Epithelial cell of prostate (primary cell): ENCODE measurements around the gene B3GAT1.

Experiments
- DNase-seq: peaks from one replicate; pipeline ENCODE4 v3.0.0-alpha.2; 2011; ENCODE audit warnings: low read depth, low spot score
- H3K27ac ChIP-seq: fragments of 450-650 bp; 2 replicates; pipeline ENCODE4 v1.5.1; 2017; ENCODE audit warnings: mild to moderate bottlenecking

Gene B3GAT1

GRCh38 chr11:134362192-134362901 is 49.7 kb downstream of the B3GAT1 start:
- H3K27ac ChIP-seq, result no peak overlapping the region
- DNase-seq, result no peak

DNA sequence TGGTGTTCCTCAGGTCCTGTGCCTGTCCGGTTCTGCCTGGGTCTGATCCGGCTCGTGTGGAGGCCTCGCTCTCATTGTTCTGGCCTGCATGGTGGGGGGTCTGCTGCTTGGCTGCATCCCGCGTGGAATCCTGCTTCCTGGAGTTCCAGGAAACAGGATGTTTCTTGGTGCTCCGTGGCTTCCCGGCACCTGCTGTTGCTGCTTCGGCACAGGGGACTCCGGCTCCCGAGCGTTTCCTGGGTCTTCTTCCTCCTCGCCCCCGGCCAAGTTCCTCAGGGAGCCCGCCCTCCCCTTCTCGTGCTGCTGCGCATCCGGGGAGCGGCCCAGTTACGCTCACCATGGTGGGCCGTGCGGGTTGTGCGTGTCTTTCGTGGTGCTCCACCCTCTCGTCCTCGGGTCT is 50.4 kb downstream of the B3GAT1 start:
- no peak overlapping the region for H3K27ac ChIP-seq

GRCh38 chr11:134360050-134360835 is 51.8 kb downstream of the B3GAT1 start:
- peak; percentile 14 for DNase-seq

More for the DNA sequence above, 50.4 kb downstream of the B3GAT1 start:
- no peak for DNase-seq

DNA sequence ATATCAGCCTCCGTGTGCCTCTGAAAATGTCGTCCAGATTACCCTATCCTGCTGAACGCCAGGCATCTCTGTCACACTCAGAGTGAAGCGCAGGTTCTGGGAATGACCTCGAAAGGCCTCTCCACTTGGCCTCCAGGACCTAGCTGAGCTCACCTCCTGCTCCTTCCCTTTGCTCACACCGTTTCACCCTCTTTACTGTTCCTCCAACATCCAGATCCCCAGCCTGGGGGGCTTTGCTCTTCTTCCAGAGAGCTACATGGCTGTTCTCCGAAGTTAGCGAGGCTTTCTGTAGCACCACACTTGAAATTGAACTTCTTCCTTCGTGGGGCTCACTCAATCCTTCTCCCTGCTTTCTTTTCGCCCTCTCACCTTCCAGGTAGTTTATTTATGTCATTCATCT is 52.4 kb downstream of the B3GAT1 start:
- no peak for DNase-seq
- no peak overlapping the region for H3K27ac ChIP-seq

More at GRCh38 chr11:134360050-134360835, 51.8 kb downstream of the B3GAT1 start:
- no peak overlapping the region for H3K27ac ChIP-seq

DNA sequence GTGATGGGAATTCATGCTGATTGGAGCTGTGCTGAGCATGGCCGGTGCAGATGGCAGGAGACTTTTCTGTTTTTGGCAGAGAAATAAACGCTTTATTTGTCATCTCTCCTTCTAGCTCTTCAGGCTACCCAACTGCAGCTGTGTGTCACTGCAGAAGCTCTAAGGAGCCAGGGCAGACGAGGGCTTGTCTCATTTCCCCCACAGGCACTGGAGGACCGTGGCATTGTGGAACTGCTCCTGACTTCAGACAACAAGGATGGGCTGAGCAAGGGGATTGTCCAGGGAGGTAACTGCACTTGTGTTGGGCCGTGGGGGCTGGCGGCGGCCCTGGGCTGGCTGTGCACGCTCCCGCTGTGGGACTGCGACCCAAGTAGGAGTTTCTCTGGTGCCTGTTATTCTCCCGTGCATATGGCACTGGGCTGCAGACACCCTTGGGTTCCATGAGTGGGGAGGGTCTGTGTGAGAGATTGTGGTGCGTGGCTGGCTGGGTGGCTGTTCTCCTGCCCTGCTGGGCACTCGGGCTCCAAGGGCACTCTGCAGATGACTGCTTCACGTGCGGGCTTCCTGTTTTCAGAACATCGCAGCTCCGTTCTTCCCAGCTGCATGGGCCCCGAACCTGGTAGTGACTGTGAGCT is 53.1 kb downstream of the B3GAT1 start:
- DNase-seq, result no peak

GRCh38 chr11:134358165-134358855 is 53.7 kb downstream of the B3GAT1 start:
- H3K27ac ChIP-seq, result no peak overlapping the region
- no peak for DNase-seq

More for the DNA sequence above, 53.1 kb downstream of the B3GAT1 start:
- no peak overlapping the region for H3K27ac ChIP-seq

- no peak for DNase-seq
- no peak overlapping the region for H3K27ac ChIP-seq
Observed at GRCh38 chr11:134357545-134357839, 54.5 kb downstream of the B3GAT1 start.

- H3K27ac ChIP-seq, result no peak overlapping the region
- DNase-seq, result no peak
Observed at GRCh38 chr11:134356656-134357544, 55.1 kb downstream of the B3GAT1 start.

- DNase-seq, result peak; percentile 22
- no peak overlapping the region for H3K27ac ChIP-seq
Observed at GRCh38 chr11:134355656-134356055, 56.4 kb downstream of the B3GAT1 start.

GRCh38 chr11:134355136-134355535 is 56.9 kb downstream of the B3GAT1 start:
- H3K27ac ChIP-seq, result no peak overlapping the region
- no peak for DNase-seq

GRCh38 chr11:134352111-134352510 is 59.9 kb downstream of the B3GAT1 start:
- no peak for DNase-seq
- no peak overlapping the region for H3K27ac ChIP-seq

DNA sequence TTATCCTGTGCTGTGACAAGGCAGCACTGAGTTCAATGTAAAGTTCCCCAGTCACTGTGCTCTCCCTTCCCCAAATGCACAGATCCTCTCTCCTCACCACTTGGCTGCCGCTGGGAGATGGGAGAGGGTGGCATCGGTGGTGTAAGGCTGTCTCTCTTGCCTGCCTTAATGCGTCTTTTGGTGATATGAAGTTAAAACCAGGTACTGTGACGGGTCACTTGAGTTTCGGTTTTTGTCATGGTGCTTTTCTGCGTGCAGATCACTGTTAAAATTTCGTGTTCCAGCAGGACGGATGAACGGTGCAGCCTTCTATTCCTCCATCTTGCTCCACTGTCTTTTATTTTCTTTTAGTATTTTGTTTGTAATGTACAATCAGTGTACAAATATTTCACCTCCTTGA is 61.7 kb downstream of the B3GAT1 start:
- H3K27ac ChIP-seq, result no peak overlapping the region
- no peak for DNase-seq

GRCh38 chr11:134349802-134350355 is 62.2 kb downstream of the B3GAT1 start:
- DNase-seq, result no peak
- H3K27ac ChIP-seq, result no peak overlapping the region

- DNase-seq, result no peak
- H3K27ac ChIP-seq, result no peak overlapping the region
Observed at GRCh38 chr11:134349109-134349801, 62.8 kb downstream of the B3GAT1 start.

- DNase-seq, result no peak
- H3K27ac ChIP-seq, result no peak overlapping the region
Observed at GRCh38 chr11:134347441-134347840, 64.6 kb downstream of the B3GAT1 start.

- no peak for DNase-seq
Observed at GRCh38 chr11:134346976-134347350, 65.1 kb downstream of the B3GAT1 start.

DNA sequence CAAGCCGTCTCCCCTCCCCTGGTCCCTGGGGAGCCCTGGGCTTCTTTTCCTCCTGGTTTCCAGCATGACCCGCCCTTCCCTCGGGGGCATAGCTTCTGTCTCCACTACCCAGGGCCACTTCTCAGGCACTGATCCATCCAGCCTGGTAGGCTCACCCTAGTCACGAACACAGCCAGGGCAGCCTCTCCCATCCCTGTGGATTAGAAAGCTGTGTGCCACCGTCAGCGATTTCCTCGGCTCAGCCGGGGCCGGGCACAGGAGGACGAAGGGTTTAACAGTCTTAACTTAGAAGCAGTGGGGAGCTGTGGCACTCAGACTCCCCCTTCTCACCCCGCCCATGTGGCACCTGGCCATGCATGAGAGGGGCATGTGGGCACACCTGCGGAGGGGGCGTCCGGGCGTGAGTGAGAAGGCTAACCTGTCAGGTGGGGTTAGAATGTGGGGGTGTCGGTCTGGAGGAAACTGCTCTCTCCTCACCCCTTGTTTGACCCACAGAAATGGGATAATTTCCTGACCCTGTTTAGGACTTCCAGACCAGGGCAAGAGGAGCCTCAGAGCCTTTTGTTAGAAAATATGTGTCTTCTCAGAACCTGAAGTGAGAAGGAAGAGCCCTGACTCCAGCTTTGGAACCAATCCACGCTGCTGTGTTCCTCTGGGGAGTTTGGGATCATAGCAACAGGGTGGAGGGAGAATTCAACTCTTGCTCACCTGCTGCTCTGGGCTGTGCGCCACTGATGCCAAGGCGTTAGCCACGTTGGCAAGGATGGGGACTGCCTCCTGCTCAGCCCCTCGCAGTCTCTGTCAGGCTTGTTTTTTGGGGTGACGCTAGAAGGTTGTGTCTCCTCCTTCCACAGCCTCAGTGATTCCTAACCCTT is 65.7 kb downstream of the B3GAT1 start:
- no peak overlapping the region for H3K27ac ChIP-seq
- no peak for DNase-seq

More at GRCh38 chr11:134346976-134347350, 65.1 kb downstream of the B3GAT1 start:
- no peak overlapping the region for H3K27ac ChIP-seq

- no peak for DNase-seq
- H3K27ac ChIP-seq, result no peak overlapping the region
Observed at GRCh38 chr11:134345237-134345550, 66.8 kb downstream of the B3GAT1 start.
